H1 (cell line): ENCODE data around the gene TMEM253. TPM values are rescaled to one million over a fixed set of nuclear protein-coding genes. Genes with fewer than 3 reads are reported as not detected.

Experiments used
- CTCF ChIA-PET: fragments of 300-600 bp; sonication (Branson Sonifier 250); formaldehyde crosslinking; loops from one replicate; lab custom pipeline; 2021; ENCODE audit not compliant: partially characterized antibody; lab: Charles Lee
- POLR2A ChIA-PET: fragments of 300-600 bp; sonication (Branson Sonifier 250); formaldehyde crosslinking; loops from one replicate; lab custom pipeline; 2021; ENCODE audit warnings: inconsistent platforms; ENCODE audit not compliant: partially characterized antibody; lab: Charles Lee
- DNase-seq, 2 experiments: peaks; one replicate each; pipeline versions ENCODE4 v3.0.0 to v3.0.0-alpha.2; 2010 to 2022; ENCODE audit warnings: low spot score in 2 of 2, low read depth in 1 of 2, mixed read lengths in 1 of 2
- FAIRE-seq: peaks from 2 replicates; lab custom pipeline; 2011; peaks lifted over from hg19 to GRCh38; lab: Jason Lieb, UNC
- H2AFZ ChIP-seq: 2 replicates; pipeline ENCODE4 v1.8.1; 2012; ENCODE audit warnings: low read length, inconsistent platforms
- H2AK5ac ChIP-seq: 2 replicates; pipeline ENCODE4 v1.6.1; 2013; ENCODE audit warnings: low read depth, low read length
- H2BK120ac ChIP-seq: replicated peaks from 2 replicates; pipeline ENCODE3; 2013; ENCODE audit warnings: low read depth, low read length, inconsistent platforms
- H2BK12ac ChIP-seq: 2 replicates; pipeline ENCODE4 v1.6.1; 2013; ENCODE audit warnings: low read depth, low read length
- H2BK15ac ChIP-seq: 2 replicates; pipeline ENCODE4 v1.6.1; 2013; ENCODE audit warnings: low read length
- H2BK20ac ChIP-seq: 2 replicates; pipeline ENCODE4 v1.6.1; 2013; ENCODE audit warnings: low read length
- H2BK5ac ChIP-seq: 2 replicates; pipeline ENCODE4 v1.6.1; 2013; ENCODE audit warnings: low read depth, low read length
- H3K14ac ChIP-seq: 2 replicates; pipeline ENCODE4 v1.6.1; 2013; ENCODE audit warnings: inconsistent platforms; ENCODE audit not compliant: insufficient read length
- H3K18ac ChIP-seq: 2 replicates; pipeline ENCODE4 v1.6.1; 2013; ENCODE audit warnings: low read length; ENCODE audit errors: extremely low read depth
- H3K23ac ChIP-seq: 2 replicates; pipeline ENCODE4 v1.6.1; 2013; ENCODE audit warnings: inconsistent platforms; ENCODE audit not compliant: insufficient read length
- H3K23me2 ChIP-seq: 2 replicates; pipeline ENCODE4 v1.6.1; 2013; ENCODE audit warnings: low read depth, low read length
- H3K27ac ChIP-seq: 2 replicates; pipeline ENCODE4 v1.6.1; 2011; ENCODE audit warnings: low read depth, low read length, inconsistent platforms
- H3K27me3 ChIP-seq, 4 experiments: replicated peaks in 1 of 4; 1 replicate in 1 of 4; 2 replicates in 3 of 4; pipeline versions ENCODE4 v1.6.1 to v1.8.1; 2011 to 2013; ENCODE audit warnings: low read length in 3 of 4, mild to moderate bottlenecking in 3 of 4, inconsistent platforms in 2 of 4, mixed read lengths in 2 of 4, moderate library complexity in 1 of 4; ENCODE audit not compliant: control insufficient read depth in 3 of 4, insufficient read depth in 3 of 4; ENCODE audit errors: extremely low read depth in 1 of 4
- H3K36me3 ChIP-seq, 4 experiments: 2 replicates each; pipeline versions ENCODE4 v1.6.1 to v1.8.1; 2011 to 2013; ENCODE audit warnings: mild to moderate bottlenecking in 4 of 4, low read length in 3 of 4, moderate library complexity in 2 of 4, control low read depth in 1 of 4, inconsistent platforms in 1 of 4; ENCODE audit not compliant: insufficient read depth in 4 of 4, control insufficient read depth in 2 of 4
- H3K4ac ChIP-seq: replicated peaks from 2 replicates; pipeline ENCODE3; 2013; ENCODE audit warnings: low read length, low read depth, mixed read lengths, inconsistent platforms; ENCODE audit not compliant: insufficient read length
- H3K4me1 ChIP-seq, 4 experiments: replicated peaks in 1 of 4; 1 replicate in 1 of 4; 2 replicates in 3 of 4; pipeline versions ENCODE4 v1.6.1 to v1.8.1; 2011 to 2013; ENCODE audit warnings: low read length in 3 of 4, inconsistent platforms in 2 of 4, mixed read lengths in 1 of 4; ENCODE audit not compliant: insufficient read depth in 4 of 4, control insufficient read depth in 3 of 4
- H3K4me2 ChIP-seq, 2 experiments: 2 replicates each; pipeline versions ENCODE4 v1.6.1 to v1.8.1; 2011 to 2013; ENCODE audit warnings: low read depth in 2 of 2, low read length in 2 of 2, control low read depth in 1 of 2, inconsistent platforms in 1 of 2, mild to moderate bottlenecking in 1 of 2; ENCODE audit not compliant: insufficient read depth in 1 of 2
- H3K4me3 ChIP-seq, 4 experiments: fragments of 200-600, 300-600 bp in 1 of 4; sonication (generic), shearing (Covaris generic), sonication (Bioruptor Twin) in 1 of 4; 2 replicates each; pipeline versions ENCODE4 v1.5.1 to v1.8.1; 2011 to 2016; ENCODE audit warnings: low read length in 4 of 4, low read depth in 3 of 4, control low read depth in 2 of 4, inconsistent platforms in 2 of 4, mild to moderate bottlenecking in 2 of 4, mixed read lengths in 1 of 4, moderate library complexity in 1 of 4; ENCODE audit not compliant: insufficient read depth in 2 of 4; ENCODE audit errors: extremely low read depth in 1 of 4
- H3K56ac ChIP-seq: replicated peaks from 2 replicates; pipeline ENCODE3; 2013; ENCODE audit warnings: low read depth, mild to moderate bottlenecking, mixed read lengths, low read length, inconsistent platforms; ENCODE audit not compliant: insufficient read length
- H3K79me1 ChIP-seq: 2 replicates; pipeline ENCODE4 v1.6.1; 2013; ENCODE audit warnings: low read depth, low read length, control low read depth
- H3K79me2 ChIP-seq, 2 experiments: 2 replicates each; pipeline versions ENCODE4 v1.6.1 to v1.8.1; 2012 to 2013; ENCODE audit warnings: low read length in 2 of 2, mild to moderate bottlenecking in 2 of 2, inconsistent platforms in 1 of 2; ENCODE audit not compliant: insufficient read depth in 2 of 2, control insufficient read depth in 1 of 2
- H3K9ac ChIP-seq, 4 experiments: replicated peaks in 1 of 4; 1 replicate in 1 of 4; 2 replicates in 3 of 4; pipeline versions ENCODE4 v1.6.1 to v1.8.1; 2011 to 2013; ENCODE audit warnings: low read depth in 3 of 4, low read length in 3 of 4, control low read depth in 2 of 4, mild to moderate bottlenecking in 2 of 4, moderate library complexity in 2 of 4, inconsistent platforms in 1 of 4; ENCODE audit errors: extremely low read depth in 1 of 4
- H3K9me3 ChIP-seq, 2 experiments: 2 replicates each; pipeline versions ENCODE4 v1.6.1 to v1.8.1; 2012 to 2013; ENCODE audit warnings: mild to moderate bottlenecking in 2 of 2, moderate library complexity in 2 of 2, control low read depth in 1 of 2, inconsistent platforms in 1 of 2, low read depth in 1 of 2, low read length in 1 of 2, mixed read lengths in 1 of 2; ENCODE audit not compliant: insufficient read depth in 2 of 2
- H4K20me1 ChIP-seq, 2 experiments: replicated peaks in 1 of 2; 2 replicates each; pipeline versions ENCODE3 to v1.8.1; 2011 to 2013; ENCODE audit warnings: inconsistent platforms in 2 of 2, low read length in 2 of 2, mild to moderate bottlenecking in 1 of 2; ENCODE audit not compliant: insufficient read depth in 2 of 2, control insufficient read depth in 1 of 2
- H4K5ac ChIP-seq: 2 replicates; pipeline ENCODE4 v1.6.1; 2013; ENCODE audit warnings: low read length, low read depth, mixed read lengths, inconsistent platforms; ENCODE audit not compliant: insufficient read length
- H4K8ac ChIP-seq: 2 replicates; pipeline ENCODE4 v1.8.0; 2013; ENCODE audit warnings: mild to moderate bottlenecking, moderate library complexity, low read length, inconsistent platforms; ENCODE audit not compliant: insufficient read depth; ENCODE audit errors: extremely low read depth
- H4K91ac ChIP-seq: replicated peaks from 2 replicates; pipeline ENCODE3; 2013; ENCODE audit warnings: low read length, mixed read lengths, inconsistent platforms; ENCODE audit not compliant: insufficient read length
- WGBS, 2 experiments: shearing (Covaris generic) in 1 of 2; methylation state at CpG; one replicate each; pipeline versions ENCODE4 v1.1.6 to v1.1.7; 2013 to 2015; ENCODE audit warnings: low lambda C conversion rate in 2 of 2, mixed read lengths in 2 of 2, inconsistent platforms in 1 of 2, low coverage in 1 of 2, missing lambda C conversion rate in 1 of 2; ENCODE audit not compliant: insufficient replicate concordance in 2 of 2, insufficient coverage in 1 of 2, insufficient read length in 1 of 2; ENCODE audit errors: extremely low coverage in 1 of 2, missing lambda C conversion rate in 1 of 2; 5-methylcytosine and 5-hydroxymethylcytosine counted together
- polyA plus RNA-seq, 7 experiments: library from polyadenylated mRNA; depleted of rRNA in 3 of 7; stranded (reverse) in 5 of 7; unstranded in 2 of 7; fragments of >200 nt in 5 of 7; fragments of 200-250 nt in 2 of 7; gene quantifications; 1 replicate in 5 of 7; 2 replicates in 1 of 7; 4 replicates in 1 of 7; pipeline versions ENCODE4 v1.2.1 to v1.2.3, GENCODE V29; 2011 to 2013; ENCODE audit warnings: missing spikeins in 2 of 7, mixed read lengths in 2 of 7
- total RNA-seq: library from RNA; stranded (reverse); fragmentation: NEBNext Ultra II Directional; extraction: Animal tissue kit (Norgen Biotek cat#: 25700); gene quantifications from 2 replicates; pipeline ENCODE4 v1.2.1, GENCODE V29; 2021

TMEM253 gene
- total and polyA plus RNA-seq, 2 of the 8 experiments (the other 6 are each of a cell fraction or from before 2014, with no cell fraction given): 1.9 to 2.2 TPM

GRCh38 chr14:21123429-21123828 lies 22.6 kb downstream of the TMEM253 start:
- Histone ChIP-seq H3K79me1 (no peaks in the 10 kb centered on the region), H4K20me1 (no peaks in the 10 kb centered on the region), H2BK12ac (no peak overlapping the region), H3K23me2 (no peaks in the 10 kb centered on the region), H3K36me3 (no peaks in the 10 kb centered on the region), H3K4me1 (no peaks in the 10 kb centered on the region), H2BK120ac (no peak overlapping the region), H3K79me2 (no peaks in the 10 kb centered on the region), H3K23ac (no peak overlapping the region), H4K91ac (no peak overlapping the region), H3K9ac (no peak overlapping the region), H3K4ac (no peak overlapping the region), H2AFZ (no peak overlapping the region), H2BK5ac (no peak overlapping the region), H4K8ac (no peak overlapping the region), H3K27ac (no peak overlapping the region), H3K56ac (no peak overlapping the region), H3K4me3 (no peak overlapping the region), H3K14ac (no peak overlapping the region), H3K18ac (no peak overlapping the region), H4K5ac (no peak overlapping the region), H2BK15ac (no peak overlapping the region), H3K9me3 (no peaks in the 10 kb centered on the region), H2BK20ac (no peak overlapping the region), H2AK5ac (no peak overlapping the region), H3K27me3 (no peaks in the 10 kb centered on the region), H3K4me2 (no peak overlapping the region)
- FAIRE-seq (no peak), DNase-seq (no peak)
- WGBS, 2 experiments: 100% methylated on average over 1 of the region's 1 CpG; no CpG with 5 or more reads in 1 of the 2 experiments
- ChIA-PET CTCF (interaction anchor here (1.0 to 5.7 kb wide), 7 partner anchors 13 to 118 kb away, joined by 3 to 28 read pairs (median 4); no protein-coding TSS in a partner anchor), POLR2A (no interaction called here)
